OCI-M2 (cell line): ENCODE measurements around the gene IL37.
"Not testable (repeated sequence)": the region's sequence is repeated elsewhere in the genome, so short reads cannot be mapped to it uniquely, and the experiment has no call there.

Experiments
- DNase-seq: peaks from one replicate; lab custom pipeline; 2025; ENCODE audit not compliant: unreplicated experiment; lab: John Stamatoyannopoulos, UW

Gene IL37

GRCh38 chr2:112920923-112921532 lies 10.1 kb downstream of the IL37 start:
- no peak for DNase-seq

- DNase-seq = no peak
These were observed 11.0 kb downstream of the IL37 start for GRCh38 chr2:112921982-112922381.

- DNase-seq = no peak
These were observed 12.4 kb downstream of the IL37 start for GRCh38 chr2:112923237-112923966.

- no peak for DNase-seq
These were observed 13.0 kb downstream of the IL37 start for GRCh38 chr2:112923967-112924338.

- no peak for DNase-seq
These were observed 13.4 kb downstream of the IL37 start for GRCh38 chr2:112924360-112924759.

- no peak for DNase-seq
These were observed 13.9 kb downstream of the IL37 start for GRCh38 chr2:112924821-112925220.

GRCh38 chr2:112926707-112927106 lies 15.7 kb downstream of the IL37 start:
- DNase-seq = no peak

GRCh38 chr2:112927745-112928144 lies 16.8 kb downstream of the IL37 start:
- no peak for DNase-seq

GRCh38 chr2:112933261-112933660 lies 22.3 kb downstream of the IL37 start:
- no peak for DNase-seq

GRCh38 chr2:112934117-112934516 lies 23.2 kb downstream of the IL37 start:
- DNase-seq = not testable (repeated sequence)

GRCh38 chr2:112936927-112937232 lies 25.9 kb downstream of the IL37 start:
- no peak for DNase-seq

- no peak for DNase-seq
These were observed 27.9 kb downstream of the IL37 start for GRCh38 chr2:112938904-112939303.

- no peak for DNase-seq
These were observed 28.5 kb downstream of the IL37 start for GRCh38 chr2:112939425-112939824.

- no peak for DNase-seq
These were observed 30.1 kb downstream of the IL37 start for GRCh38 chr2:112940859-112941625.

- peak; percentile 39 for DNase-seq
These were observed 31.0 kb downstream of the IL37 start for GRCh38 chr2:112941753-112942653.

GRCh38 chr2:112942654-112943002 lies 31.7 kb downstream of the IL37 start:
- DNase-seq = no peak

GRCh38 chr2:112944971-112945370 lies 34.0 kb downstream of the IL37 start:
- DNase-seq = no peak

GRCh38 chr2:112946086-112946485 lies 35.1 kb downstream of the IL37 start:
- DNase-seq = no peak

GRCh38 chr2:112947374-112947773 lies 36.4 kb downstream of the IL37 start:
- no peak for DNase-seq

- DNase-seq = no peak
These were observed 38.5 kb downstream of the IL37 start for GRCh38 chr2:112949456-112949855.

- no peak for DNase-seq
These were observed 43.4 kb downstream of the IL37 start for GRCh38 chr2:112954364-112954763.
